Endodermal cell (in vitro differentiated cells): ENCODE data around the gene COL26A1. TPM values are rescaled to one million over a fixed set of nuclear protein-coding genes. Genes with fewer than 3 reads are reported as not detected.

Experiments used
- DNase-seq: peaks from one replicate; pipeline ENCODE4 v3.0.0-alpha.2; 2017
- H3K27ac ChIP-seq: 2 replicates; pipeline ENCODE4 v1.5.1; 2013; ENCODE audit warnings: mild to moderate bottlenecking, low read depth, low read length, moderate library complexity
- H3K27me3 ChIP-seq: 2 replicates; pipeline ENCODE4 v1.6.1; 2013; ENCODE audit warnings: mild to moderate bottlenecking, low read length, moderate library complexity; ENCODE audit not compliant: insufficient read depth, control insufficient read depth, poor library complexity, severe bottlenecking
- H3K36me3 ChIP-seq: 2 replicates; pipeline ENCODE4 v1.7.0; 2013; ENCODE audit warnings: mild to moderate bottlenecking, low read length, moderate library complexity; ENCODE audit not compliant: control insufficient read depth, insufficient read depth
- H3K4me1 ChIP-seq: one replicate; pipeline ENCODE4 v1.7.0; 2013; ENCODE audit warnings: low read length; ENCODE audit not compliant: control insufficient read depth, insufficient read depth
- H3K4me3 ChIP-seq: 2 replicates; pipeline ENCODE4 v1.5.1; 2013; ENCODE audit warnings: mild to moderate bottlenecking, low read length, moderate library complexity
- H3K9ac ChIP-seq: 2 replicates; pipeline ENCODE4 v1.6.1; 2013; ENCODE audit warnings: mild to moderate bottlenecking, low read length, moderate library complexity; ENCODE audit not compliant: poor library complexity, severe bottlenecking; ENCODE audit errors: extremely low read depth
- H3K9me3 ChIP-seq: 2 replicates; pipeline ENCODE4 v1.6.1; 2013; ENCODE audit warnings: mild to moderate bottlenecking, low read length, moderate library complexity; ENCODE audit not compliant: control insufficient read depth
- H3K27ac Mint-ChIP-seq: 2 replicates; pipeline ENCODE4 v1.8.0; 2020; ENCODE audit warnings: mixed read lengths
- H3K27me3 Mint-ChIP-seq: 2 replicates; pipeline ENCODE4 v1.8.0; 2021; ENCODE audit warnings: mild to moderate bottlenecking, mixed read lengths; ENCODE audit not compliant: insufficient read depth
- H3K36me3 Mint-ChIP-seq: 2 replicates; pipeline ENCODE4 v1.8.0; 2020; ENCODE audit warnings: low read depth, mixed read lengths
- H3K4me1 Mint-ChIP-seq: 2 replicates; pipeline ENCODE4 v1.8.0; 2020; ENCODE audit warnings: mixed read lengths
- H3K4me3 Mint-ChIP-seq: 2 replicates; pipeline ENCODE4 v1.8.0; 2020; ENCODE audit warnings: mild to moderate bottlenecking, moderate library complexity, mixed read lengths
- H3K9me3 Mint-ChIP-seq: 2 replicates; pipeline ENCODE4 v1.8.0; 2020; ENCODE audit warnings: mild to moderate bottlenecking, mixed read lengths
- CTCF ChIP-seq: fragments of 200-600 bp; sonication (generic); conservative IDR thresholded peaks from 2 replicates; pipeline ENCODE4 v1.5.0; 2021; ENCODE audit warnings: antibody characterized with exemption, mild to moderate bottlenecking
- WGBS, 2 experiments: methylation state at CpG; one replicate each; pipeline versions ENCODE4 v1.1.5 to v1.1.7; 2013; ENCODE audit warnings: missing lambda C conversion rate in 2 of 2, mixed read lengths in 1 of 2; ENCODE audit not compliant: insufficient coverage in 1 of 2, insufficient read length in 1 of 2; 5-methylcytosine and 5-hydroxymethylcytosine counted together
- total RNA-seq, 2 donors: library from RNA; stranded (reverse); fragmentation: NEBNext Ultra II Directional in 1 of 2; extraction: Animal tissue kit (Norgen Biotek cat#: 25700) in 1 of 2; gene quantifications; 2 replicates in 1 of 2; 3 replicates in 1 of 2; pipeline ENCODE4 v1.2.1, GENCODE V29; 2021

COL26A1 gene
- total RNA-seq, 2 donors from 2014 or later = 41.2 to 47.0 TPM

GRCh38 chr7:101507791-101508252 lies 145.1 kb downstream of the COL26A1 start:
- no peak overlapping the region for H3K4me3 Mint-ChIP-seq
- Histone ChIP-seq H3K27me3 (no peaks in the 10 kb centered on the region), H3K4me3 (no peak overlapping the region)

GRCh38 chr7:101510297-101510696 lies 147.6 kb downstream of the COL26A1 start:
- Histone ChIP-seq H3K4me3 (no peak overlapping the region), H3K4me1 (no peaks in the 10 kb centered on the region), H3K9me3 (no peaks in the 10 kb centered on the region), H3K9ac (no peak overlapping the region), H3K36me3 (no peaks in the 10 kb centered on the region), H3K27ac (no peak overlapping the region), H3K27me3 (no peaks in the 10 kb centered on the region)
- no peak overlapping the region for H3K4me3 Mint-ChIP-seq
- H3K4me1 Mint-ChIP-seq = peaks cover 2% of the 10 kb centered on the region
- no peaks in the 10 kb centered on the region for H3K27me3 Mint-ChIP-seq
- DNase-seq = no peak
- no peak overlapping the region for H3K27ac Mint-ChIP-seq
- peaks cover 2% of the 10 kb centered on the region for H3K9me3 Mint-ChIP-seq
- peaks cover 2% of the 10 kb centered on the region for H3K36me3 Mint-ChIP-seq
- TF ChIP-seq CTCF = no peak
- whole genome bisulfite sequencing, 2 experiments = 93 to 100% methylated on average over 5 of the region's 5 CpGs

More at GRCh38 chr7:101507791-101508252, 145.1 kb downstream of the COL26A1 start:
- Histone ChIP-seq H3K27ac (no peak overlapping the region), H3K4me1 (no peaks in the 10 kb centered on the region), H3K9ac (no peak overlapping the region), H3K36me3 (no peaks in the 10 kb centered on the region), H3K9me3 (no peaks in the 10 kb centered on the region)
- Mint-ChIP-seq H3K9me3 (peaks cover 2% of the 10 kb centered on the region), H3K27ac (peak overlapping the region; percentile 50), H3K36me3 (peaks cover 2% of the 10 kb centered on the region), H3K27me3 (no peaks in the 10 kb centered on the region), H3K4me1 (peaks cover 2% of the 10 kb centered on the region)
- peak; percentile 98 for TF ChIP-seq CTCF
- peak; percentile 91 for DNase-seq
- WGBS, 2 experiments = 38 to 56% methylated on average over 5 to 9 of the region's 9 CpGs

- H3K9me3 ChIP-seq = no peaks in the 10 kb centered on the region
- Mint-ChIP-seq H3K4me1 (peaks cover 2% of the 10 kb centered on the region), H3K27me3 (no peaks in the 10 kb centered on the region), H3K27ac (no peak overlapping the region), H3K36me3 (peaks cover 2% of the 10 kb centered on the region), H3K4me3 (no peak overlapping the region), H3K9me3 (peaks cover 2% of the 10 kb centered on the region)
- no peak overlapping the region for H3K4me3 ChIP-seq
- H3K36me3 ChIP-seq = no peaks in the 10 kb centered on the region
- WGBS, 2 experiments = 88 to 93% methylated on average over 1 to 5 of the region's 5 CpGs
- H3K27me3 ChIP-seq = no peaks in the 10 kb centered on the region
- no peak for TF ChIP-seq CTCF
- no peak for DNase-seq
- H3K27ac ChIP-seq = no peak overlapping the region
- H3K9ac ChIP-seq = no peak overlapping the region
- H3K4me1 ChIP-seq = no peaks in the 10 kb centered on the region
These were observed 149.3 kb downstream of the COL26A1 start for GRCh38 chr7:101511965-101512364.
